Bronchial epithelial cell (primary cell): Measurements from ENCODE around the gene SGPP2. TPM values are rescaled to one million over a fixed set of nuclear protein-coding genes. Genes with fewer than 3 reads are reported as not detected.

Experiments used
- DNase-seq: peaks from one replicate; pipeline ENCODE4 v3.0.0-alpha.2; 2010; ENCODE audit warnings: low read depth
- FAIRE-seq: peaks from 2 replicates; lab custom pipeline; 2011; peaks lifted over from hg19 to GRCh38; lab: Jason Lieb, UNC
- H3K27me3 ChIP-seq: 2 replicates; pipeline ENCODE4 v1.5.1; 2011; ENCODE audit warnings: low read length; ENCODE audit not compliant: control insufficient read depth, insufficient read depth
- H3K36me3 ChIP-seq: 2 replicates; pipeline ENCODE4 v1.5.1; 2011; ENCODE audit warnings: low read length; ENCODE audit not compliant: control insufficient read depth, insufficient read depth
- H3K4me3 ChIP-seq: 2 replicates; pipeline ENCODE4 v1.5.1; 2011; ENCODE audit warnings: mild to moderate bottlenecking, low read depth, low read length, control low read depth
- total RNA-seq: library from RNA; depleted of rRNA; stranded (reverse); fragments of >200 nt; gene quantifications from 2 replicates; pipeline ENCODE4 v1.2.1, GENCODE V29; 2014
- TF ChIP-seq, protein P1 (sequence below): IDR thresholded peaks from 2 replicates; pipeline ENCODE4 v1.5.1; 2011; ENCODE audit warnings: mild to moderate bottlenecking, moderate library complexity, low read length, control low read depth, inconsistent platforms; ENCODE audit not compliant: insufficient read depth, severe bottlenecking

Gene SGPP2
- total RNA-seq, 1 donor from 2014 or later, result 9.7 TPM

DNA sequence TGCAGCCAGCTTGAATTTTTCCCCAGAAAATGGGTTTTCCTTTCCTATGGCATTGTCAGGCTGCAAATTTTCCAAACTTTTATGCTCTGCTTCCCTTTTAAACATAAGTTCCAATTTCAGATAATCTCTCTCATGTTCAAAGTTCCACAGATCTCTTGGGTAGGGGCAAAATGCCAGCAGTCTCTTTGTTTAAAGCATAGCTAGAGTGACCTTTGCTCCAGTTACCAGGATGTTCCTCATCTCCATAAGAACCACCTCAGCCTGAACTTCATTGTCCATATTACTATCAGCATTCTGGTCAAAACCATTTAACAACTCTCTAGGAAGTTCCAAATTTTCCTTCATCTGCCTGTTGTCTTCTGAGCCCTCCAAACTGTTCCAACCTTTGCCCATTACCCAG, 68.3 kb downstream of the SGPP2 start:
- Histone ChIP-seq H3K4me3 (no peak overlapping the region), H3K36me3 (peaks cover 1% of the 10 kb centered on the region), H3K27me3 (no peaks in the 10 kb centered on the region)
- no peak for DNase-seq
- no peak for FAIRE-seq
- TF ChIP-seq, protein P1, sequence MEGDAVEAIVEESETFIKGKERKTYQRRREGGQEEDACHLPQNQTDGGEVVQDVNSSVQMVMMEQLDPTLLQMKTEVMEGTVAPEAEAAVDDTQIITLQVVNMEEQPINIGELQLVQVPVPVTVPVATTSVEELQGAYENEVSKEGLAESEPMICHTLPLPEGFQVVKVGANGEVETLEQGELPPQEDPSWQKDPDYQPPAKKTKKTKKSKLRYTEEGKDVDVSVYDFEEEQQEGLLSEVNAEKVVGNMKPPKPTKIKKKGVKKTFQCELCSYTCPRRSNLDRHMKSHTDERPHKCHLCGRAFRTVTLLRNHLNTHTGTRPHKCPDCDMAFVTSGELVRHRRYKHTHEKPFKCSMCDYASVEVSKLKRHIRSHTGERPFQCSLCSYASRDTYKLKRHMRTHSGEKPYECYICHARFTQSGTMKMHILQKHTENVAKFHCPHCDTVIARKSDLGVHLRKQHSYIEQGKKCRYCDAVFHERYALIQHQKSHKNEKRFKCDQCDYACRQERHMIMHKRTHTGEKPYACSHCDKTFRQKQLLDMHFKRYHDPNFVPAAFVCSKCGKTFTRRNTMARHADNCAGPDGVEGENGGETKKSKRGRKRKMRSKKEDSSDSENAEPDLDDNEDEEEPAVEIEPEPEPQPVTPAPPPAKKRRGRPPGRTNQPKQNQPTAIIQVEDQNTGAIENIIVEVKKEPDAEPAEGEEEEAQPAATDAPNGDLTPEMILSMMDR, result no peak

DNA sequence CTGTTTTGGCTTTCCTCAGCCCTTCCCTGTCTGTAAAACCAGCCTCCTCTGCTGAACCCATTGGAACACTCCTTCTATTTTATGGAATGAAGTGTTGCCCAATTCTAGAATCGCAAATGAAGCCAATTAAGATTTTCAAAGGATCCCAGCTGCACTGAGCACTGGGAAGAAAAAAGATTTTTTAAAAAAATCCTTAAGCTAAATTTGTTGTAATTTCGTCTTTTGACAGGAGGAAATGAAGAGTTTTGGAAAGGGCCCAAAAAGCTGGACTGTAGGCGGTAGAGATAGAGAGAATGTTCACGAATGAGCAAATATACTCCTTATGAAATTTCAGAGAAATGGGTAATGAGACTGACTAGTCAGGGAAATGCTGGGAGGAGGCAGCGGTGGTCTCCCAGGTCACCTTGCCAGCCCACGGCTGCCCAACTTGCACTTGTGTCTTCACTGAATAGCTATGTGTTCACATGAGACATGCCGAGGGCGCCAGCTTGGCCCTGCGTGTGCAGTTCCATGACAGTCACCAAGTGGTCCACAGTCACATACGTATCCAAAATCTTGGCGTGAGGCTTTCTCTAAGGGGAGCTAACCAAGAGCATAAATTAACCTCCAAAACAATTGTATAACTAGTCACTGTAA, 69.9 kb downstream of the SGPP2 start:
- Histone ChIP-seq H3K27me3 (no peaks in the 10 kb centered on the region), H3K36me3 (peaks cover 1% of the 10 kb centered on the region), H3K4me3 (no peak overlapping the region)
- FAIRE-seq (no peak), DNase-seq (no peak)
- TF ChIP-seq, protein P1, result no peak

DNA sequence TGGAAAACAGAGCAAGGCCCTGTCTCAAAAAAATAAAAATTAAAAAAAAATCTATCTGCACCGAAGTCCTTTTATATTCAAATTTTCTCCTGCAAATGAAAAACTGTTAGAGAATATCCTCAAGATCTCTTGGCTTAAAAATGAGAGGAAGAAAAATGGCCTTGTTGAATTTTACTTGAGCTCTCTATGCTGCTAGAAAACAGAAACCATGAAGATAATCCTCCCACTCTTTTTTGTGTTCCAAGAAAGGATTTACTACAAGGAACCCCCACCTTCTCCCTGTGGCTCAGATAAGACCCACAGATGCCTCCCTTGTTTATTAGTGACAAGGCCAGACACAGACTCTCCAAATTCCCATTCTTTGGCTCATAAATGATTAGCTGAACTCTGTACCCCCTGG, 71.0 kb downstream of the SGPP2 start:
- TF ChIP-seq, protein P1, result no peak
- FAIRE-seq, result no peak

DNA sequence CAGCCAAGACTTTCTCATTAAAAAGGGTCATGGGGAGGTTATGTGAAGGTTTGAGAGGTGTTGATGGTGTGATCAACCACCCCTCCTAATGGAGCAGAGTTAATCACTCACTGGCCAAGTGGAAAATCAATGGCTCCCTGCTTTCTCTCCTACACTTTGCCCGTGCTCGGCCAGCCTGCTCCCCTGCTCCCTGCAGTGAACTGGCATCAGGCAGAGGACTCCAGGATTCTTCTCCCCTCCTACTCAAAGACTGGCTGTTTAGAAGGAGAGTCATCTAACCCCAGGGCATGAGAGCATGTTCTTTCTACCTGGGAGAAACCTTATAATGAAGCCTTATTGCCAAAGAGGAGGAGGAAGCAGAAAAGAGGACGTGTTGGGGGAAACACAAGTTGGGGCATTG, 74.9 kb downstream of the SGPP2 start:
- Histone ChIP-seq H3K4me3 (no peak overlapping the region), H3K36me3 (no peaks in the 10 kb centered on the region), H3K27me3 (no peaks in the 10 kb centered on the region)
- no peak for FAIRE-seq
- TF ChIP-seq, protein P1, result no peak
- DNase-seq, result peak; percentile 28

More for the DNA sequence above, 71.0 kb downstream of the SGPP2 start:
- H3K27me3 ChIP-seq, result no peaks in the 10 kb centered on the region
- DNase-seq, result no peak
- H3K4me3 ChIP-seq, result no peak overlapping the region
- peaks cover 1% of the 10 kb centered on the region for H3K36me3 ChIP-seq

DNA sequence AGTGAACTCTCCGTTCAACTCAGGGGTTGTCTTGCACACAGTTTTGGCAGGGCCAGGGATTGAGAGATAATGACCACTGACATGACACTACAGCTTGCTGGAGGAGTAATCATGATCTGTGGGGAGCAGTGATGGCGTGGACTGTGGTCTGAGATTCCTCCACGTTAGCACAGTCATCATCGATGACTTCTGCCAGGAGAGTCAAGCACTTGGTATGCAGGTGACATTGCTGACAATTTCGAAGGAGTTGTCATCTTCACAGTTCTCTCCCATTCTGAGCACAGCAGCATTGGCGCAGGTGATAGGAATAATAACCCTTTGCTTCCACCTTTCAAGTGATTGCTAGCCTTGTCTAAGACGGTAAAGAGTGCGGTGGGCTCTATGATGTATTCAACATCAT, 79.8 kb downstream of the SGPP2 start:
- FAIRE-seq (peak; percentile 72), DNase-seq (no peak)
- TF ChIP-seq, protein P1, result no peak
- Histone ChIP-seq H3K27me3 (no peaks in the 10 kb centered on the region), H3K4me3 (no peak overlapping the region), H3K36me3 (no peaks in the 10 kb centered on the region)

DNA sequence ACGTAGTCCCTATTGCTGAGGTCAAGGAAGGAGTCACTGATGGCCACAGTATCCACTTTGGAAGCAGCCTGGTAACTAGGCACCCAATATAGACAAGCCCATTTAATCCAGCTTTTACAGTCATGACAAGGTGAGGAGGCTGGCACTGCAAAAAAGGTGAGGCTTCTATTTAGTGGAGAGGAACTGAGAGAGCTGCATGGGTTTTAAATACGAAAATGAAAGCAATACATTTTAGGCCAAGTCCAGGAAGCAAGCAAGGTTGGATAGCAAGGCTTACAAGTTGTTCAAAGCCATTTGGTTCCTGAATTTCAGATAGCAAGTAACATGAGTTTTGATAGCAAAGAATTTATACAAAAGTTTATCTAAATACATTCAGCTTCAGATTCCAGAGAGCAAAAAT, 80.4 kb downstream of the SGPP2 start:
- no peak overlapping the region for H3K4me3 ChIP-seq
- no peak for DNase-seq
- H3K27me3 ChIP-seq, result no peaks in the 10 kb centered on the region
- TF ChIP-seq, protein P1, result no peak
- no peak for FAIRE-seq
- no peaks in the 10 kb centered on the region for H3K36me3 ChIP-seq
